T-cell (primary cell): Measurements from ENCODE around the gene ACACB. TPM values are rescaled to one million over a fixed set of nuclear protein-coding genes. Genes with fewer than 3 reads are reported as not detected.

ENCODE experiments used
- ATAC-seq, 4 experiments: fragments of 200-7000 bp in 3 of 4; fragments of 150-1000 bp in 1 of 4; cut with Tn5 transposase; replicated peaks in 1 of 4; 1 replicate in 3 of 4; 2 replicates in 1 of 4; pipeline ENCODE4 v1.10.0; 2021; ENCODE audit warnings: moderate library complexity in 3 of 4, mild to moderate bottlenecking in 2 of 4, moderate number of reproducible peaks in 1 of 4
- CTCF ChIA-PET, 2 donors: fragments of 300-600 bp; sonication (Branson Sonifier 250); formaldehyde crosslinking; loops; one replicate each; lab custom pipeline; 2022; ENCODE audit warnings: antibody characterized with exemption in 2 of 2; lab: Charles Lee
- POLR2A ChIA-PET, 2 donors: fragments of 300-600 bp; sonication (Branson Sonifier 250); formaldehyde crosslinking; loops; one replicate each; lab custom pipeline; 2022; ENCODE audit warnings: antibody characterized with exemption in 2 of 2; lab: Charles Lee
- DNase-seq, 35 experiments: peaks; one replicate each; pipeline versions ENCODE4 v3.0.0 to v3.0.0-alpha.2; 2013 to 2023
- H3K27ac ChIP-seq: one replicate; pipeline ENCODE4 v1.5.1; 2013; ENCODE audit warnings: low read length
- H3K27me3 ChIP-seq, 2 experiments: replicated peaks in 1 of 2; 1 replicate in 1 of 2; 2 replicates in 1 of 2; pipeline versions ENCODE4 v1.6.1 to v1.7.0; 2013; ENCODE audit warnings: low read length in 1 of 2, mixed read lengths in 1 of 2; ENCODE audit not compliant: control insufficient read depth in 2 of 2, insufficient read depth in 2 of 2; ENCODE audit errors: extremely low read depth in 1 of 2
- H3K36me3 ChIP-seq, 2 donors: 1 replicate in 1 of 2; 2 replicates in 1 of 2; pipeline versions ENCODE4 v1.6.1 to v1.7.0; 2013; ENCODE audit warnings: low read length in 1 of 2; ENCODE audit not compliant: control insufficient read depth in 2 of 2, insufficient read depth in 1 of 2; ENCODE audit errors: extremely low read depth in 1 of 2
- H3K4me1 ChIP-seq, 2 experiments: 1 replicate in 1 of 2; 2 replicates in 1 of 2; pipeline versions ENCODE4 v1.6.1 to v1.7.0; 2013; ENCODE audit warnings: low read length in 2 of 2, mixed read lengths in 1 of 2; ENCODE audit not compliant: insufficient read depth in 2 of 2, control insufficient read depth in 1 of 2; ENCODE audit errors: extremely low read depth in 1 of 2
- H3K4me3 ChIP-seq, 2 donors: 1 replicate in 1 of 2; 2 replicates in 1 of 2; pipeline versions ENCODE4 v1.5.1 to v1.7.0; 2013; ENCODE audit warnings: mild to moderate bottlenecking in 2 of 2, low read length in 1 of 2, moderate library complexity in 1 of 2; ENCODE audit not compliant: control insufficient read depth in 1 of 2; ENCODE audit errors: extremely low read depth in 1 of 2
- H3K9me3 ChIP-seq: 2 replicates; pipeline ENCODE4 v1.7.0; 2013
- H3K27ac Mint-ChIP-seq, 2 donors: one replicate each; pipeline ENCODE4 v1.8.0; 2020 to 2021; ENCODE audit warnings: mild to moderate bottlenecking in 2 of 2, mixed read lengths in 2 of 2
- H3K27me3 Mint-ChIP-seq, 2 donors: one replicate each; pipeline ENCODE4 v1.8.0; 2021 to 2022; ENCODE audit warnings: mixed read lengths in 2 of 2
- H3K36me3 Mint-ChIP-seq: one replicate; pipeline ENCODE4 v1.8.0; 2021; ENCODE audit warnings: mixed read lengths
- H3K4me1 Mint-ChIP-seq, 3 donors: one replicate each; pipeline ENCODE4 v1.8.0; 2020 to 2022; ENCODE audit warnings: mixed read lengths in 3 of 3, mild to moderate bottlenecking in 1 of 3
- H3K4me3 Mint-ChIP-seq, 3 donors: one replicate each; pipeline ENCODE4 v1.8.0; 2020 to 2022; ENCODE audit warnings: mild to moderate bottlenecking in 3 of 3, mixed read lengths in 3 of 3, moderate library complexity in 3 of 3
- H3K9me3 Mint-ChIP-seq, 3 donors: one replicate each; pipeline ENCODE4 v1.8.0; 2020 to 2022; ENCODE audit warnings: mixed read lengths in 3 of 3
- WGBS: methylation state at CpG from one replicate; pipeline ENCODE4 v1.1.5; 2013; ENCODE audit warnings: missing lambda C conversion rate; ENCODE audit not compliant: insufficient coverage; 5-methylcytosine and 5-hydroxymethylcytosine counted together
- total RNA-seq, 35 experiments: library from RNA in 6 of 35; stranded (reverse) in 6 of 35; fragments of 120-200 nt in 1 of 35; gene quantifications; one replicate each; pipeline versions ENCODE4 v1.2.1 to v1.2.4 and lab custom pipeline; 2013 to 2026

The ACACB gene
- total RNA-seq, 5 donors from 2014 or later (not counting 1 experiment from before 2014, with no cell fraction given), result 24.8 to 34.1 (median 32.1) TPM

- Histone ChIP-seq H3K36me3 (peaks cover 4 to 5% of the 10 kb centered on the region in 2 donors), H3K4me3 (no peak overlapping the region), H3K9me3 (no peaks in the 10 kb centered on the region), H3K4me1 (no peaks in the 10 kb centered on the region), H3K27me3 (peaks cover 0 to 9% of the 10 kb centered on the region in 2 experiments), H3K27ac (no peak overlapping the region)
- Mint-ChIP-seq H3K4me1 (no peaks in the 10 kb centered on the region), H3K27ac (no peak overlapping the region), H3K27me3 (peaks cover 5 to 9% of the 10 kb centered on the region in 2 donors), H3K4me3 (no peak overlapping the region), H3K9me3 (peaks cover 0 to 10% (median 4%) of the 10 kb centered on the region in 3 donors), H3K36me3 (peaks cover 11% of the 10 kb centered on the region)
- DNase-seq (no peak), ATAC-seq (no peak)
- ChIA-PET POLR2A (no interaction called here), CTCF (interaction anchor here in 1 of 2 donors (0.6 kb wide), 1 partner anchor 462 kb away, joined by 5 read pairs; no protein-coding TSS in a partner anchor)
- 60% methylated on average over 1 of the region's 3 CpGs for WGBS
These were observed 153.0 kb downstream of the ACACB start for GRCh38 chr12:109269428-109269827.

DNA sequence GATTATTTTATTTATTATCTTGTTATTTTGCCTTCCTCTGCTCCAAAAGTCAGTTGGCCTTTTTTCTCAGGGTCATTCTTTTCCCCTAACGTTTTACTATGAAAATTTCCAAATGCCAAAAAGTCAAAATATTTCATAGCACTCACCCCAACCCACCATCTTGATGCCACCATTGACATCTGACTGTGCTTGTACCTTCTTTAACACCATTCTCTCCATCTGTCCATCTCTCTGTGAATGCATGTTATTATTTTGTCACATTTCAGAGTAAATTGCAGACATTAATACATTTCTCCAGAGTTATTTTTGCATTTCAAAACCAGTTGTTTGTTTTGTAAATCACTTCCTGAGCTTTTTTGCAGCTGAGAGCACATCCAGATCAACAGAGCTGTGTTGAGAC is 154.1 kb downstream of the ACACB start:
- H3K9me3 Mint-ChIP-seq, result peaks cover 0 to 10% (median 4%) of the 10 kb centered on the region in 3 donors
- H3K4me1 Mint-ChIP-seq, result no peaks in the 10 kb centered on the region
- ChIA-PET POLR2A (no interaction called here), CTCF (no interaction called here)
- H3K4me3 ChIP-seq, result no peak overlapping the region
- peaks cover 4 to 5% of the 10 kb centered on the region in 2 donors for H3K36me3 ChIP-seq
- H3K27ac Mint-ChIP-seq, result no peak overlapping the region
- H3K4me1 ChIP-seq, result no peaks in the 10 kb centered on the region
- ATAC-seq (no peak), DNase-seq (no peak)
- H3K27ac ChIP-seq, result no peak overlapping the region
- H3K36me3 Mint-ChIP-seq, result peaks cover 11% of the 10 kb centered on the region
- H3K27me3 ChIP-seq, result peaks cover 0 to 13% of the 10 kb centered on the region in 2 experiments
- no peaks in the 10 kb centered on the region for H3K9me3 ChIP-seq
- peaks cover 6 to 12% of the 10 kb centered on the region in 2 donors for H3K27me3 Mint-ChIP-seq
- no peak overlapping the region for H3K4me3 Mint-ChIP-seq
- 36% methylated on average over 1 of the region's 1 CpG for WGBS

GRCh38 chr12:109271418-109271817 is 155.0 kb downstream of the ACACB start:
- peaks cover 0 to 10% (median 4%) of the 10 kb centered on the region in 3 donors for H3K9me3 Mint-ChIP-seq
- Histone ChIP-seq H3K9me3 (no peaks in the 10 kb centered on the region), H3K27ac (no peak overlapping the region), H3K27me3 (peaks cover 0 to 13% of the 10 kb centered on the region in 2 experiments), H3K4me3 (no peak overlapping the region), H3K36me3 (peaks cover 0 to 4% of the 10 kb centered on the region in 2 donors), H3K4me1 (no peaks in the 10 kb centered on the region)
- H3K27ac Mint-ChIP-seq, result no peak overlapping the region
- 100% methylated on average over 2 of the region's 3 CpGs for WGBS
- peaks cover 8% of the 10 kb centered on the region for H3K36me3 Mint-ChIP-seq
- peaks cover 7 to 12% of the 10 kb centered on the region in 2 donors for H3K27me3 Mint-ChIP-seq
- POLR2A ChIA-PET, result no interaction called here
- ATAC-seq (no peak), DNase-seq (no peak)
- CTCF ChIA-PET, result no interaction called here
- H3K4me3 Mint-ChIP-seq, result no peak overlapping the region
- H3K4me1 Mint-ChIP-seq, result no peaks in the 10 kb centered on the region

DNA sequence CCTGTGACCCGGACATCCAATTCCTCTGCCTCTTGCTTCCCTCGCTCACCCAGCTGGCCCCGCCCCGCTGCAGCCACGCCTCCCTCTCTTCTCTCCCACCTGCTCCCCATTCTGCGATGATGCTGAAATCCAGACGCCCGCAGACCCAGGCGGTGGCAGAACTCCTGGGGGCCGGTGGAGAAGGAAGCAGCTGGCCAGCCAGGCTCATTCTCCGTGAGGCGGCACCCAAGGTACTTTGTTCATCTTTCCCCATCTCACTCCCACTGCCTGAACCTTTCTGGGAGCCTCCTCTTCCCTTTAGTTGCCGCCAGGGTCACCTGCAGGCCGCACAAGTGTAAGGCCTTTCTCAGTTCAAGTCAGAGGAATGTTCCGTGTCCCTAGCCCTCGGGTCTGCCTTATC is 157.0 kb downstream of the ACACB start:
- H3K27ac Mint-ChIP-seq, result no peak overlapping the region
- no peak for ATAC-seq
- no peaks in the 10 kb centered on the region for H3K36me3 ChIP-seq
- H3K27me3 ChIP-seq, result peaks cover 0 to 18% of the 10 kb centered on the region in 2 experiments
- H3K4me3 Mint-ChIP-seq, result no peak overlapping the region
- no peak overlapping the region for H3K4me3 ChIP-seq
- POLR2A ChIA-PET, result no interaction called here
- peaks cover under 1% of the 10 kb centered on the region for H3K36me3 Mint-ChIP-seq
- peaks cover 0 to 10% (median 4%) of the 10 kb centered on the region in 3 donors for H3K9me3 Mint-ChIP-seq
- CTCF ChIA-PET, result interaction anchor here in 1 of 2 donors (0.6 kb wide), 1 partner anchor 51 kb away, joined by 4 read pairs; no protein-coding TSS in a partner anchor
- H3K4me1 ChIP-seq, result no peaks in the 10 kb centered on the region
- H3K9me3 ChIP-seq, result no peaks in the 10 kb centered on the region
- 46% methylated on average over 13 of the region's 16 CpGs for WGBS
- no peak for DNase-seq
- peaks cover 7 to 12% of the 10 kb centered on the region in 2 donors for H3K27me3 Mint-ChIP-seq
- peaks cover 0 to 4% (median 1%) of the 10 kb centered on the region in 3 donors for H3K4me1 Mint-ChIP-seq
- H3K27ac ChIP-seq, result no peak overlapping the region

- Histone ChIP-seq H3K27ac (no peak overlapping the region), H3K4me3 (no peak overlapping the region), H3K27me3 (peaks cover 0 to 18% of the 10 kb centered on the region in 2 experiments), H3K36me3 (no peaks in the 10 kb centered on the region), H3K4me1 (no peaks in the 10 kb centered on the region), H3K9me3 (no peaks in the 10 kb centered on the region)
- Mint-ChIP-seq H3K27me3 (peaks cover 7 to 12% of the 10 kb centered on the region in 2 donors), H3K9me3 (peaks cover 0 to 10% (median 4%) of the 10 kb centered on the region in 3 donors), H3K4me3 (no peak overlapping the region), H3K4me1 (peaks cover 0 to 4% (median 1%) of the 10 kb centered on the region in 3 donors), H3K36me3 (no peaks in the 10 kb centered on the region), H3K27ac (no peak overlapping the region)
- ATAC-seq (no peak), DNase-seq (no peak)
- ChIA-PET POLR2A (no interaction called here), CTCF (no interaction called here)
- no CpG with 5 or more reads among the region's 1 CpG for WGBS
These were observed 158.0 kb downstream of the ACACB start for GRCh38 chr12:109274381-109274780.

DNA sequence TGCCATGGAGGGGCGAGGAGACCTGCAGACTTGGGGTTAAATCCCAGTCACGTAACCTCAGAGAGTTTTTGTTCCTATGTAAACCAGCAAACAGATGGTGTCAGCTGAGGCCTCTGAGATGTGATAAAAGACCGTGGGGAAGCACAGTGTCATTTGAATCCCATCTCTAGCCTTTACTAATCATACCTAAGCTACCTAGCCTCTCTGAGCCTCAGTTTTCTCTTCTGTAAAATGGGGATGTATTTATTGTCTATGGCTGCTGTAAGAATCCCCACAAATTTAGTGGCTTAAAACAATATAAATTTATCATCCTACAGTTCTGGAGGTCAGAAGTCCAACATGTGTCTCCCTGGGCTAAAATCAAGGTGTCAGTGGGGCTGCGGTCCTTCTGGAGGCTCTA is 158.8 kb downstream of the ACACB start:
- no CpG with 5 or more reads among the region's 4 CpGs for WGBS
- DNase-seq, result no peak
- H3K9me3 ChIP-seq, result no peaks in the 10 kb centered on the region
- H3K4me3 Mint-ChIP-seq, result no peak overlapping the region
- H3K36me3 Mint-ChIP-seq, result no peaks in the 10 kb centered on the region
- H3K27me3 ChIP-seq, result peaks cover 0 to 21% of the 10 kb centered on the region in 2 experiments
- no peak for ATAC-seq
- H3K27ac Mint-ChIP-seq, result no peak overlapping the region
- no peak overlapping the region for H3K27ac ChIP-seq
- H3K4me1 ChIP-seq, result no peaks in the 10 kb centered on the region
- peaks cover 0 to 7% (median 4%) of the 10 kb centered on the region in 3 donors for H3K9me3 Mint-ChIP-seq
- H3K27me3 Mint-ChIP-seq, result peaks cover 7 to 12% of the 10 kb centered on the region in 2 donors
- no peak overlapping the region for H3K4me3 ChIP-seq
- POLR2A ChIA-PET, result no interaction called here
- CTCF ChIA-PET, result no interaction called here
- H3K36me3 ChIP-seq, result no peaks in the 10 kb centered on the region
- peaks cover 0 to 4% (median 1%) of the 10 kb centered on the region in 3 donors for H3K4me1 Mint-ChIP-seq
